ENCODE results near the gene DCUN1D3. TPM values are rescaled to one million over a fixed set of nuclear protein-coding genes. Genes with fewer than 3 reads are reported as not detected.

The DCUN1D3 gene
- total and polyA plus RNA-seq, 2 experiments from 2014 or later: 4.5 to 9.2 TPM

- no peak for TF ChIP-seq CTCF (IDR thresholded peaks at IDR 0.05; ENCODE audit: low read depth, low read length)
- Histone ChIP-seq H3K4me3 (no peak overlapping the region), H3K27ac (no peak overlapping the region), H3K9me3 (ENCODE audit: low read depth) (no peaks in the 10 kb centered on the region), H3K4me1 (ENCODE audit: low read depth) (no peaks in the 10 kb centered on the region), H3K27me3 (no peaks in the 10 kb centered on the region), H3K36me3 (no peaks in the 10 kb centered on the region)
- no peak for DNase-seq (ENCODE audit: low read depth in 1 of 2, low spot score in 1 of 2)
Observed at GRCh38 chr16:20886320-20886719, 13.8 kb downstream of the DCUN1D3 start.

- H3K27ac ChIP-seq: no peak overlapping the region
- H3K27me3 ChIP-seq: no peaks in the 10 kb centered on the region
- no peaks in the 10 kb centered on the region for H3K36me3 ChIP-seq
- peak in 1 of 2 donors; percentile 85 for DNase-seq (ENCODE audit: low read depth in 1 of 2, low spot score in 1 of 2)
- no peak for TF ChIP-seq CTCF (IDR thresholded peaks at IDR 0.05; ENCODE audit: low read depth, low read length)
- H3K4me3 ChIP-seq: no peak overlapping the region
- H3K4me1 ChIP-seq (ENCODE audit: low read depth): peaks cover 7% of the 10 kb centered on the region
- H3K9me3 ChIP-seq (ENCODE audit: low read depth): no peaks in the 10 kb centered on the region
Observed at GRCh38 chr16:20884240-20884556, 16.0 kb downstream of the DCUN1D3 start.

GRCh38 chr16:20883554-20884239, 16.5 kb downstream of the DCUN1D3 start:
- Histone ChIP-seq H3K27ac (no peak overlapping the region), H3K36me3 (no peaks in the 10 kb centered on the region), H3K4me1 (ENCODE audit: low read depth) (peaks cover 12% of the 10 kb centered on the region), H3K27me3 (no peaks in the 10 kb centered on the region), H3K9me3 (ENCODE audit: low read depth) (no peaks in the 10 kb centered on the region), H3K4me3 (no peak overlapping the region)
- DNase-seq (ENCODE audit: low read depth in 1 of 2, low spot score in 1 of 2): peak in 1 of 2 donors; percentile 83
- no peak for TF ChIP-seq CTCF (IDR thresholded peaks at IDR 0.05; ENCODE audit: low read depth, low read length)

GRCh38 chr16:20881503-20881878, 18.7 kb downstream of the DCUN1D3 start:
- Histone ChIP-seq H3K27ac (no peak overlapping the region), H3K27me3 (no peaks in the 10 kb centered on the region), H3K9me3 (ENCODE audit: low read depth) (no peaks in the 10 kb centered on the region), H3K4me1 (ENCODE audit: low read depth) (peaks cover 22% of the 10 kb centered on the region), H3K36me3 (no peaks in the 10 kb centered on the region), H3K4me3 (no peak overlapping the region)
- TF ChIP-seq CTCF (IDR thresholded peaks at IDR 0.05; ENCODE audit: low read depth, low read length): no peak
- no peak for DNase-seq (ENCODE audit: low read depth in 1 of 2, low spot score in 1 of 2)

- no peak for TF ChIP-seq CTCF (IDR thresholded peaks at IDR 0.05; ENCODE audit: low read depth, low read length)
- Histone ChIP-seq H3K9me3 (ENCODE audit: low read depth) (no peaks in the 10 kb centered on the region), H3K36me3 (no peaks in the 10 kb centered on the region), H3K4me3 (no peak overlapping the region), H3K27ac (no peak overlapping the region), H3K27me3 (no peaks in the 10 kb centered on the region), H3K4me1 (ENCODE audit: low read depth) (peaks cover 22% of the 10 kb centered on the region)
- DNase-seq (ENCODE audit: low read depth in 1 of 2, low spot score in 1 of 2): no peak
Observed at GRCh38 chr16:20880867-20881502, 19.2 kb downstream of the DCUN1D3 start.

All from cardiac muscle cell (in vitro differentiated cells and primary cell).